Heart left ventricle (tissue), 16 donors: ENCODE data around the gene CR1. TPM values are rescaled to one million over a fixed set of nuclear protein-coding genes. Genes with fewer than 3 reads are reported as not detected.

Experiments
- ATAC-seq, 4 donors: fragments of 200-7000 bp; cut with Tn5 transposase; one replicate each; pipeline ENCODE4 v1.9.1; 2020 to 2022; ENCODE audit warnings: moderate library complexity in 4 of 4, mild to moderate bottlenecking in 3 of 4, moderate number of reproducible peaks in 1 of 4
- DNase-seq, 5 donors: peaks; one replicate each; pipeline ENCODE4 v3.0.0-alpha.2; 2020
- H3K27ac ChIP-seq, 12 donors: fragments of 200-600 bp; sonication (generic) in 4 of 12; one replicate each; pipeline versions ENCODE4 v1.5.0 to v1.8.0; 2016 to 2022; ENCODE audit warnings: mild to moderate bottlenecking in 2 of 12
- H3K27me3 ChIP-seq, 9 donors: fragments of 200-600 bp; sonication (generic) in 2 of 9; one replicate each; pipeline versions ENCODE4 v1.5.1 to v1.8.0; 2016 to 2022; ENCODE audit warnings: mild to moderate bottlenecking in 3 of 9
- H3K36me3 ChIP-seq, 9 donors: fragments of 200-600 bp; sonication (generic) in 2 of 9; one replicate each; pipeline versions ENCODE4 v1.5.0 to v1.8.0; 2018 to 2022; ENCODE audit warnings: mild to moderate bottlenecking in 2 of 9
- H3K4me1 ChIP-seq, 12 donors: fragments of 200-600 bp; sonication (generic) in 4 of 12; one replicate each; pipeline versions ENCODE4 v1.5.0 to v1.8.0; 2016 to 2022; ENCODE audit warnings: mild to moderate bottlenecking in 3 of 12
- H3K4me3 ChIP-seq, 12 donors: fragments of 200-600 bp; sonication (generic) in 4 of 12; one replicate each; pipeline versions ENCODE4 v1.5.0 to v1.8.0; 2017 to 2022; ENCODE audit warnings: mild to moderate bottlenecking in 9 of 12, moderate library complexity in 4 of 12
- H3K9me3 ChIP-seq, 12 donors: fragments of 200-600 bp; sonication (generic) in 4 of 12; one replicate each; pipeline versions ENCODE4 v1.5.0 to v1.8.0; 2016 to 2022; ENCODE audit warnings: mild to moderate bottlenecking in 1 of 12
- POLR2A ChIP-seq, 2 donors: fragments of 450-650 bp; IDR thresholded peaks; one replicate each; pipeline ENCODE4 v1.6.1; 2017; ENCODE audit warnings: antibody characterized with exemption in 2 of 2, mild to moderate bottlenecking in 2 of 2, moderate library complexity in 2 of 2
- WGBS, 4 donors: extraction: QIAGEN DNeasy Blood & Tissue Kit in 2 of 4; methylation state at CpG; one replicate each; pipeline versions ENCODE4 v1.1.5 to v1.1.7; 2013 to 2018; 5-methylcytosine and 5-hydroxymethylcytosine counted together
- intact Hi-C, 10 donors: fragments of 100-400 bp; cut with DNase I; formaldehyde crosslinking; loops; one replicate each; pipeline versions ENCODE4 v1.11.1 to v1.14.2; 2022
- polyA plus RNA-seq, 2 donors: library from polyadenylated mRNA; stranded (reverse); fragments of 200-250 nt; gene quantifications; one replicate each; pipeline ENCODE4 v1.2.3, GENCODE V29; 2013
- total RNA-seq, 9 donors: library from RNA; depleted of rRNA in 2 of 9; stranded (reverse); fragments of >200 nt in 2 of 9; fragmentation: NEBNext Ultra II Directional in 3 of 9; extraction: Animal tissue kit (Norgen Biotek cat#: 25700) in 3 of 9; gene quantifications; one replicate each; pipeline versions ENCODE4 v1.1.0 to v1.2.4, GENCODE V29; 2016 to 2023
- TF ChIP-seq, protein P1 (sequence below), 12 donors: fragments of 200-600 bp; sonication (generic) in 4 of 12; IDR thresholded peaks; one replicate each; pipeline versions ENCODE4 v1.5.0 to v1.8.0; 2018 to 2022; ENCODE audit warnings: antibody characterized with exemption in 12 of 12, mild to moderate bottlenecking in 5 of 12
- donor health status: ischemic (EF 13 %, LVEDD 7.1; RV severe dilation, severe dysfunction).
- donor health status: healthy with polysubstance abuse.
- donor health status: DM: no; HTN: yes; CAD: no.
- donor health status: DM: no; HTN: no; CAD: no.
- donor health status: ischemic (EF 25% LVEDD 6.9; RV normal size, moderate dysfunction).
- donor health status: ischemic (EF 25% LVEDD 5.7; RV mildly dilated, moderate dysfunction).
- donor health status: healthy.
- donor health status: DM: yes; HTN: yes; CAD: no.
- donor health status: ischemic (EF 35%, LVEDD 5.7; RV mildly dilated, moderate dysfunction).
- donor health status: nonischemic (EF 11% LVEDD 7.7; RV severe dilation, severe dysfunction).
- donor health status: DM: yes; HTN: yes; CAD: no.
- donor health status: PGD.
- donor health status: ischemic (EF 29% LVEDD 5.4; RV normal size, mild dysfunction).
- donor health status: nonischemic (EF 23%, LVEDD 6.1; RV moderate dilation, normal function).

CR1 gene
- total and polyA plus RNA-seq, 11 donors, result 0.19 to 43.0 (median 1.7) TPM

DNA sequence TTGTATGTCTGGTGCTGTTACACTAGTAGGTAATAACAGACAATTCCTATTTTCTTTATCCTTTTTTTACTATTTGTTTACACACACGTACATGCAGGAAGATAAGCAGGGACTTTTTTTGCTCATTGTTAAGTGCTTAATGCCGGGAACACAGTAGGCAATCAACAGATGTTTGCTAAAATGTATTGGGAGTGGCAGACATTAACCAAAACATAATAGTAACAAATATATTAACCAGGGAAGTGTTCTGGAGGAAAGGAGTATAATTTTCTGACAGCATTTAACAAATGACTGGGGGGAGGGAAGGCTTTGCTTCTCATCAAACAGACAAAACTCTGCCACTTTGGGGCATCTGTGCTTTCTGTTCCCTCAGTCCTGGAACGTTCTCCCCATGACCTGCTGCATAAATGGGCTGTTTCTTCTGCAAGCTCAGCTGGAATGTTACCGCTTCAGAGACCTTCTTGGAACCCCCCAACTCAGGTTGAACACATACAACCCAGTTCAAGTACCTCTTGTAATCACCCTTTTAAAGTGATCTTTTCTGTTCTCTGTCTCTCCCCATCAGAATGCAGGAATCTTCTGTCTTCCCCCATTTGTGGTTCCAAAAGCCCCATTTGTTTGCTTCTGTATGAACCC is 151.1 kb downstream of the CR1 start:
- intact Hi-C loops, result no loop called here

DNA sequence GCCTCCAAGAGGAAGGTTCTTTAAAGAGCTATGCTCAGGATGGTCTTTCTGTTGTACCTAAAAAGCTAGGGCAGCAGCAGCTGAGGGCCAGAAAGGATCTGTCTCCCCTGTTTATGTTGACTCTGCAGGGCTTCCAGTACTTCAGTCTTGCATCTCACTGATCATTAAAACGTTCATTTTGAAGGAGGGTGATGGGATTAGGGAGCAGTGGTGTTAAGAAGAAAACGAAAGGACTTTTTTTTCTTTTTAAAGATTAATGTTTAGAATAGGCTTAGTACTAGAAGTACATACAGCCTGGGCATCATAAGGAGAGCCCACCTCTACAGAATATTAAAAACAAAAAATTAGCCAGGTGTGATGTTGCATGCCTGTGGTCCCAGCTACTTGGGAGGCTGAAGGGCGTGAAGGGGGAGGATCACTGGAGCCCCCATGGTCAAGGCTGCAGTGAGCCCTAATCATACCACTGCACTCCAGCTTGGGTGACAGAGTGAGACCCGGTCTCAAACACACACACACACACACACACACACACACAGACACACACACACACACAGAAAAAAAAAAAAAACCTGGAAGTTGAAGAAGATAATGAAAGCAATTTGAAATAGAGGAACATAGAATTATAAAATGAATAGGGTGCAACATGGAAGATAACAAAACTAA is 151.8 kb downstream of the CR1 start:
- Histone ChIP-seq H3K27me3 (peaks cover 0 to 8% (median 0%) of the 10 kb centered on the region in 9 donors), H3K27ac (no peak overlapping the region), H3K9me3 (no peaks in the 10 kb centered on the region), H3K4me3 (no peak overlapping the region), H3K36me3 (no peaks in the 10 kb centered on the region), H3K4me1 (peaks cover 0 to 13% (median 7%) of the 10 kb centered on the region in 12 donors)
- no peak for TF ChIP-seq POLR2A (IDR thresholded peaks at IDR 0.05)
- TF ChIP-seq, protein P1, sequence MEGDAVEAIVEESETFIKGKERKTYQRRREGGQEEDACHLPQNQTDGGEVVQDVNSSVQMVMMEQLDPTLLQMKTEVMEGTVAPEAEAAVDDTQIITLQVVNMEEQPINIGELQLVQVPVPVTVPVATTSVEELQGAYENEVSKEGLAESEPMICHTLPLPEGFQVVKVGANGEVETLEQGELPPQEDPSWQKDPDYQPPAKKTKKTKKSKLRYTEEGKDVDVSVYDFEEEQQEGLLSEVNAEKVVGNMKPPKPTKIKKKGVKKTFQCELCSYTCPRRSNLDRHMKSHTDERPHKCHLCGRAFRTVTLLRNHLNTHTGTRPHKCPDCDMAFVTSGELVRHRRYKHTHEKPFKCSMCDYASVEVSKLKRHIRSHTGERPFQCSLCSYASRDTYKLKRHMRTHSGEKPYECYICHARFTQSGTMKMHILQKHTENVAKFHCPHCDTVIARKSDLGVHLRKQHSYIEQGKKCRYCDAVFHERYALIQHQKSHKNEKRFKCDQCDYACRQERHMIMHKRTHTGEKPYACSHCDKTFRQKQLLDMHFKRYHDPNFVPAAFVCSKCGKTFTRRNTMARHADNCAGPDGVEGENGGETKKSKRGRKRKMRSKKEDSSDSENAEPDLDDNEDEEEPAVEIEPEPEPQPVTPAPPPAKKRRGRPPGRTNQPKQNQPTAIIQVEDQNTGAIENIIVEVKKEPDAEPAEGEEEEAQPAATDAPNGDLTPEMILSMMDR (IDR thresholded peaks at IDR 0.05), result no peak
- ATAC-seq (no peak), DNase-seq (no peak)
- 48 to 58% (median 49%) methylated on average over 4 of the region's 4 CpGs for WGBS, 4 donors
- intact Hi-C loops, result no loop called here

More for the DNA sequence above, 151.1 kb downstream of the CR1 start:
- Histone ChIP-seq H3K27me3 (peaks cover 0 to 8% (median 0%) of the 10 kb centered on the region in 9 donors), H3K4me1 (peaks cover 0 to 13% (median 7%) of the 10 kb centered on the region in 12 donors), H3K9me3 (no peaks in the 10 kb centered on the region), H3K4me3 (no peak overlapping the region), H3K36me3 (no peaks in the 10 kb centered on the region), H3K27ac (no peak overlapping the region)
- 44 to 56% (median 50%) methylated on average over 4 of the region's 4 CpGs for WGBS, 4 donors
- TF ChIP-seq, protein P1 (IDR thresholded peaks at IDR 0.05), result no peak
- TF ChIP-seq POLR2A (IDR thresholded peaks at IDR 0.05), result no peak
- no peak for DNase-seq
- no peak for ATAC-seq

DNA sequence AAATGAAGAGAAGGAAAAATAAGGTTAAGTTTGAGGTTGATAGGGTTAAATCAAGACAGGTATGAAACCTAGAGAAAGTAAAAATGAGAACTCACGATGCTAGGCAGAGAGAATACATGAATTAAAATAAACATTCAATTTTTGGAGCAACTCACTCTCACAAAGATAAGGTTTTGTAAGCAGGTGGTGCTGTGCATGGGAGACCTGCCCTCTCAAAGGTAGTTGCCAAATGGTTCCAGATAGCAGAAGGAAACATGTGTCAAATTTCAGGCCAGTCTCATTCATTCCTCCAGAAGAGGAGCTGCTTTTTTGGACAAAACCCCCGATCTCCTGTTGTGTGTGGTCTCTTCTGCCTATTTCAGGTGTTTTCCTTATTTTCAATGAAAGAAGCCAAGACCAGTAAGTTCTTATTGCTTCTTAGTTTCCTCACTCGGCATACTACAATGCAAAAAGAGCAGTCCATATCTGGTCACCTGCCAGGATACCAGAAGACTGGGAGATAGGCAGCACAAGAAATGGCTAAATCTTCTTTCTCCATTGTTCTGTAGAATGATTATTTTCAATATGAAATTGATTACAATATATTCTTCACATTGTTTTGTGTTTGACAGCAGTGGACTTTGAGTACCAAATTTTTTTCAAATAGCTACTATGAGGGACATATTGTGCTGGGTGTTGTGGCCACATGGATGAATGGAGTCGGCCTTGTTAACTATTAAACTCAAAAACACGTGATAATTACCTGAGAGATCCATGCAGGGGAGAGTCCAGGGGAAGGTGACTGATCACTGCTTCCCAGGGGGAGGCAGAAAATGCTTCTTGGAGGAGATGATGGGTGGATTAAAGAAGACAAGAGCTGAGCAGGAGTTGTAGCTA is 152.6 kb downstream of the CR1 start:
- DNase-seq (no peak), ATAC-seq (no peak)
- no peak overlapping the region for H3K27ac ChIP-seq
- intact Hi-C loops, result no loop called here
- H3K4me1 ChIP-seq, result peaks cover 0 to 13% (median 7%) of the 10 kb centered on the region in 12 donors
- TF ChIP-seq, protein P1 (IDR thresholded peaks at IDR 0.05), result no peak
- TF ChIP-seq POLR2A (IDR thresholded peaks at IDR 0.05), result no peak
- 54 to 58% (median 56%) methylated on average over 5 of the region's 5 CpGs for WGBS, 4 donors
- H3K4me3 ChIP-seq, result no peak overlapping the region
- H3K27me3 ChIP-seq, result peaks cover 0 to 7% (median 0%) of the 10 kb centered on the region in 9 donors
- no peaks in the 10 kb centered on the region for H3K9me3 ChIP-seq
- no peaks in the 10 kb centered on the region for H3K36me3 ChIP-seq
